Panc1 (cell line): ENCODE measurements around the gene OR1J4. TPM values are rescaled to one million over a fixed set of nuclear protein-coding genes. Genes with fewer than 3 reads are reported as not detected.

Experiments
- ATAC-seq: fragments of 200-7000 bp; cut with Tn5 transposase; 2 replicates; pipeline ENCODE4 v1.9.1; 2020; ENCODE audit warnings: mild to moderate bottlenecking, moderate library complexity
- BruUV-seq: library from RNA; stranded (reverse); fragments of 400-500 nt; replicated peaks from 2 replicates; lab custom pipeline; 2021; lab: Mats Ljungman, UMichigan
- CTCF ChIA-PET: fragments of 300-600 bp; sonication (Branson Sonifier 250); formaldehyde crosslinking; loops from one replicate; lab custom pipeline; 2022; ENCODE audit warnings: antibody characterized with exemption; lab: Charles Lee
- POLR2A ChIA-PET: fragments of 300-600 bp; sonication (Branson Sonifier 250); formaldehyde crosslinking; loops from one replicate; lab custom pipeline; 2022; ENCODE audit warnings: antibody characterized with exemption; lab: Charles Lee
- DNase-seq: peaks from one replicate; pipeline ENCODE4 v3.0.0-alpha.2; 2010; ENCODE audit warnings: low read depth, low spot score
- H3K27ac ChIP-seq: 2 replicates; pipeline ENCODE4 v1.5.1; 2011; ENCODE audit warnings: mild to moderate bottlenecking, low read length, inconsistent platforms
- H3K27me3 ChIP-seq: fragments of 200-500 bp; sonication (Bioruptor generic); 2 replicates; pipeline ENCODE4 v1.6.0; 2014; ENCODE audit warnings: low read length, inconsistent platforms; ENCODE audit not compliant: control insufficient read depth, insufficient read depth
- H3K36me3 ChIP-seq: fragments of 200-500 bp; sonication (Bioruptor generic); 2 replicates; pipeline ENCODE4 v1.5.1; 2014; ENCODE audit warnings: inconsistent platforms, mild to moderate bottlenecking, low read length, moderate library complexity; ENCODE audit not compliant: control insufficient read depth, insufficient read depth
- H3K4me1 ChIP-seq: 2 replicates; pipeline ENCODE4 v1.5.1; 2011; ENCODE audit warnings: inconsistent platforms, mild to moderate bottlenecking, low read length, moderate library complexity; ENCODE audit not compliant: control insufficient read depth, insufficient read depth
- H3K4me3 ChIP-seq, 2 experiments: 2 replicates each; pipeline ENCODE4 v1.5.1; 2011 to 2012; ENCODE audit warnings: low read depth in 2 of 2, low read length in 2 of 2, mild to moderate bottlenecking in 2 of 2, inconsistent platforms in 1 of 2, moderate library complexity in 1 of 2
- H3K9me3 ChIP-seq: fragments of 200-500 bp; sonication (Bioruptor generic); 2 replicates; pipeline ENCODE4 v1.5.1; 2014; ENCODE audit warnings: low read depth, mild to moderate bottlenecking, inconsistent platforms, low read length, moderate library complexity; ENCODE audit not compliant: control insufficient read depth, insufficient read depth
- CTCF ChIP-seq: fragments of 450-650 bp; IDR thresholded peaks from 2 replicates; pipeline ENCODE4 v1.5.1; 2017; ENCODE audit warnings: mild to moderate bottlenecking
- POLR2AphosphoS5 ChIP-seq: IDR thresholded peaks from 2 replicates; pipeline ENCODE4 v1.6.1; 2012; ENCODE audit warnings: mild to moderate bottlenecking, low read depth, low read length, moderate library complexity
- REST ChIP-seq, 2 experiments: IDR thresholded peaks; 2 replicates each; pipeline ENCODE4 v1.6.1; 2011 to 2012; ENCODE audit warnings: low read depth in 2 of 2, control low read depth in 1 of 2, low read length in 1 of 2, mild to moderate bottlenecking in 1 of 2, moderate library complexity in 1 of 2; ENCODE audit not compliant: insufficient read depth in 1 of 2
- SIN3A ChIP-seq: IDR thresholded peaks from 2 replicates; pipeline ENCODE4 v1.6.1; 2012; ENCODE audit warnings: low read depth, mild to moderate bottlenecking, low read length, moderate library complexity, borderline replicate concordance; ENCODE audit not compliant: insufficient read depth
- TCF7L2 ChIP-seq: IDR thresholded peaks from 2 replicates; pipeline ENCODE4 v1.6.1; 2011; ENCODE audit warnings: mild to moderate bottlenecking, low read depth, low read length, inconsistent platforms
- in situ Hi-C: cut with HindIII; loops from 2 replicates; pipeline ENCODE4 v1.10.0; 2016; ENCODE audit warnings: low sequenced_read_pairs, low pct_unique_long_range_greater_than_20kb
- intact Hi-C: fragments of 100-400 bp; cut with micrococcal nuclease; formaldehyde crosslinking; loops from one replicate; pipeline ENCODE4 v1.10.0; 2022; ENCODE audit not compliant: unreplicated experiment
- total RNA-seq: library from RNA; stranded (reverse); gene quantifications from one replicate; pipeline ENCODE4 v1.2.1, GENCODE V29; 2021; ENCODE audit not compliant: unreplicated experiment

Gene OR1J4
- total RNA-seq, 1 experiment from 2014 or later = not detected

- ChIA-PET POLR2A (no interaction called here), CTCF (no interaction called here)
- Histone ChIP-seq H3K27ac (no peak overlapping the region), H3K36me3 (no peaks in the 10 kb centered on the region), H3K4me1 (no peaks in the 10 kb centered on the region), H3K4me3 (no peak overlapping the region), H3K27me3 (no peaks in the 10 kb centered on the region; the same call in 1 of the 2 replicates), H3K9me3 (no peaks in the 10 kb centered on the region)
- intact Hi-C loops = no loop called here
- in situ Hi-C loops = no loop called here
- ATAC-seq (no peak), DNase-seq (no peak)
- no TSS peak for BruUV-seq
- TF ChIP-seq TCF7L2 = no peak
- no peak for TF ChIP-seq CTCF
- TF ChIP-seq SIN3A = no peak
- no peak for TF ChIP-seq REST (IDR thresholded peaks at IDR 0.05; ENCODE audit: insufficient read depth in 1 of 2, low read depth in 2 of 2, low read length in 1 of 2)
- TF ChIP-seq POLR2AphosphoS5 = no peak
Observed at GRCh38 chr9:122519376-122519775, 435 bp downstream of the OR1J4 start.

- intact Hi-C loops = no loop called here
- DNase-seq = no peak
- in situ Hi-C loops = no loop called here
- H3K36me3 ChIP-seq = no peaks in the 10 kb centered on the region
- CTCF ChIA-PET = no interaction called here
- H3K4me1 ChIP-seq = no peaks in the 10 kb centered on the region
- no peak overlapping the region for H3K27ac ChIP-seq
- TF ChIP-seq REST (IDR thresholded peaks at IDR 0.05; ENCODE audit: insufficient read depth in 1 of 2, low read depth in 2 of 2, low read length in 1 of 2) = no peak
- TF ChIP-seq TCF7L2 = no peak
- no peak for TF ChIP-seq POLR2AphosphoS5
- TF ChIP-seq CTCF = no peak
- no peak for TF ChIP-seq SIN3A
- H3K4me3 ChIP-seq = no peak overlapping the region
- H3K9me3 ChIP-seq = no peaks in the 10 kb centered on the region
- H3K27me3 ChIP-seq = no peaks in the 10 kb centered on the region; the same call in 1 of the 2 replicates
- POLR2A ChIA-PET = no interaction called here
- no TSS peak for BruUV-seq
- no peak for ATAC-seq
Observed at GRCh38 chr9:122526602-122527001, 7.7 kb downstream of the OR1J4 start.
